Suprapubic skin (tissue), 4 donors: ENCODE data around the gene SLC36A3. TPM values are rescaled to one million over a fixed set of nuclear protein-coding genes. Genes with fewer than 3 reads are reported as not detected.

Source experiments
- DNase-seq, 2 donors: peaks; one replicate each; pipeline ENCODE4 v3.0.0-alpha.2; 2019; ENCODE audit warnings: low spot score in 2 of 2
- H3K27ac ChIP-seq: fragments of 200-600 bp; sonication (generic); one replicate; pipeline ENCODE4 v1.5.1; 2019
- H3K27me3 ChIP-seq: fragments of 200-600 bp; sonication (generic); one replicate; pipeline ENCODE4 v1.5.1; 2019
- H3K36me3 ChIP-seq: fragments of 200-600 bp; sonication (generic); one replicate; pipeline ENCODE4 v1.5.1; 2019
- H3K4me1 ChIP-seq: fragments of 200-600 bp; sonication (generic); one replicate; pipeline ENCODE4 v1.5.1; 2019
- H3K4me3 ChIP-seq: fragments of 200-600 bp; sonication (generic); one replicate; pipeline ENCODE4 v1.5.1; 2019; ENCODE audit warnings: mild to moderate bottlenecking
- H3K9me3 ChIP-seq: fragments of 200-600 bp; sonication (generic); one replicate; pipeline ENCODE4 v1.5.1; 2019
- CTCF ChIP-seq, 2 donors: fragments of 200-600 bp in 1 of 2; fragments of 450-650 bp in 1 of 2; sonication (generic) in 1 of 2; IDR thresholded peaks; one replicate each; pipeline ENCODE4 v1.5.1; 2016 to 2019; ENCODE audit warnings: antibody characterized with exemption in 2 of 2, mild to moderate bottlenecking in 1 of 2, moderate library complexity in 1 of 2
- EP300 ChIP-seq: sonication (generic); formaldehyde crosslinking; IDR thresholded peaks from one replicate; pipeline ENCODE4 v1.6.1; 2017; ENCODE audit warnings: antibody characterized with exemption
- POLR2A ChIP-seq, 2 donors: fragments of 450-650 bp; IDR thresholded peaks; one replicate each; pipeline ENCODE4 v1.6.1; 2017; ENCODE audit warnings: antibody characterized with exemption in 2 of 2, mild to moderate bottlenecking in 2 of 2, moderate library complexity in 2 of 2
- POLR2AphosphoS5 ChIP-seq, 3 donors: sonication (generic); formaldehyde crosslinking; IDR thresholded peaks; one replicate each; pipeline ENCODE4 v1.6.1; 2017; ENCODE audit warnings: antibody characterized with exemption in 3 of 3
- WGBS: methylation state at CpG from one replicate; pipeline ENCODE4 v1.1.5; 2018; 5-methylcytosine and 5-hydroxymethylcytosine counted together
- total RNA-seq, 4 donors: library from RNA; depleted of rRNA; stranded (reverse); fragments of >200 nt; gene quantifications; one replicate each; pipeline ENCODE4 v1.1.0, GENCODE V29; 2016

The SLC36A3 gene
- total RNA-seq, 4 donors from 2014 or later = not detected

- Histone ChIP-seq H3K27me3 (no peaks in the 10 kb centered on the region), H3K4me1 (no peaks in the 10 kb centered on the region), H3K27ac (no peak overlapping the region), H3K4me3 (no peak overlapping the region), H3K36me3 (peaks cover 38% of the 10 kb centered on the region), H3K9me3 (no peaks in the 10 kb centered on the region)
- no peak for DNase-seq
- TF ChIP-seq EP300 = no peak
- no peak for TF ChIP-seq POLR2A (IDR thresholded peaks at IDR 0.05)
- no peak for TF ChIP-seq POLR2AphosphoS5 (IDR thresholded peaks at IDR 0.05)
Observed at GRCh38 chr5:151271336-151271735, 32.2 kb downstream of the SLC36A3 start.

GRCh38 chr5:151270599-151270998, 33.0 kb downstream of the SLC36A3 start:
- Histone ChIP-seq H3K27ac (no peak overlapping the region), H3K36me3 (peaks cover 38% of the 10 kb centered on the region), H3K27me3 (no peaks in the 10 kb centered on the region), H3K4me1 (peaks cover under 1% of the 10 kb centered on the region), H3K9me3 (no peaks in the 10 kb centered on the region), H3K4me3 (no peak overlapping the region)
- no peak for TF ChIP-seq EP300
- TF ChIP-seq POLR2AphosphoS5 (IDR thresholded peaks at IDR 0.05) = no peak
- TF ChIP-seq POLR2A (IDR thresholded peaks at IDR 0.05) = no peak
- TF ChIP-seq CTCF (IDR thresholded peaks at IDR 0.05) = no peak
- no peak for DNase-seq
- 74% methylated on average over 1 of the region's 1 CpG for WGBS

GRCh38 chr5:151267491-151268260, 35.9 kb downstream of the SLC36A3 start:
- Histone ChIP-seq H3K27ac (no peak overlapping the region), H3K9me3 (no peaks in the 10 kb centered on the region), H3K27me3 (no peaks in the 10 kb centered on the region), H3K4me1 (peaks cover 27% of the 10 kb centered on the region), H3K4me3 (no peak overlapping the region), H3K36me3 (peaks cover 38% of the 10 kb centered on the region)
- WGBS = 86% methylated on average over 11 of the region's 11 CpGs
- TF ChIP-seq POLR2AphosphoS5 (IDR thresholded peaks at IDR 0.05) (no peak), POLR2A (IDR thresholded peaks at IDR 0.05) (no peak), CTCF (IDR thresholded peaks at IDR 0.05) (no peak), EP300 (no peak)
- no peak for DNase-seq

- no peaks in the 10 kb centered on the region for H3K27me3 ChIP-seq
- no peak for TF ChIP-seq EP300
- TF ChIP-seq POLR2A (IDR thresholded peaks at IDR 0.05) = no peak
- no peak for TF ChIP-seq CTCF (IDR thresholded peaks at IDR 0.05)
- no peak for TF ChIP-seq POLR2AphosphoS5 (IDR thresholded peaks at IDR 0.05)
- H3K9me3 ChIP-seq = no peaks in the 10 kb centered on the region
- H3K4me3 ChIP-seq = no peak overlapping the region
- H3K4me1 ChIP-seq = peaks cover 40% of the 10 kb centered on the region
- peaks cover 37% of the 10 kb centered on the region for H3K36me3 ChIP-seq
- DNase-seq = no peak
- peak overlapping the region; percentile 74 for H3K27ac ChIP-seq
- WGBS = 25% methylated on average over 1 of the region's 1 CpG
Observed at GRCh38 chr5:151264113-151264512, 39.5 kb downstream of the SLC36A3 start.

- peaks cover 21% of the 10 kb centered on the region for H3K36me3 ChIP-seq
- no peak for DNase-seq
- TF ChIP-seq POLR2A (IDR thresholded peaks at IDR 0.05) = no peak
- no peak for TF ChIP-seq CTCF (IDR thresholded peaks at IDR 0.05)
- TF ChIP-seq POLR2AphosphoS5 (IDR thresholded peaks at IDR 0.05) = no peak
- no peak for TF ChIP-seq EP300
- H3K4me1 ChIP-seq = peaks cover 55% of the 10 kb centered on the region
- H3K27ac ChIP-seq = no peak overlapping the region
- H3K4me3 ChIP-seq = no peak overlapping the region
- no peaks in the 10 kb centered on the region for H3K27me3 ChIP-seq
- no peaks in the 10 kb centered on the region for H3K9me3 ChIP-seq
- WGBS = 94% methylated on average over 3 of the region's 3 CpGs
Observed at GRCh38 chr5:151262532-151262931, 41.0 kb downstream of the SLC36A3 start.
